Kidney (tissue), 14 donors: Measurements from ENCODE around the gene FAM98C. TPM values are rescaled to one million over a fixed set of nuclear protein-coding genes. Genes with fewer than 3 reads are reported as not detected.

Source experiments
- DNase-seq, 5 donors: peaks; one replicate each; pipeline ENCODE4 v3.0.0-alpha.2; 2013 to 2020
- FAIRE-seq: peaks from 2 replicates; lab custom pipeline; 2012; peaks lifted over from hg19 to GRCh38; lab: Jason Lieb, UNC
- H3K27ac ChIP-seq, 2 donors: one replicate each; pipeline ENCODE4 v1.7.0; 2013; ENCODE audit warnings: low read depth in 2 of 2, low read length in 2 of 2, inconsistent platforms in 1 of 2
- H3K27me3 ChIP-seq: one replicate; pipeline ENCODE4 v1.7.1; 2013; ENCODE audit warnings: low read length, inconsistent platforms; ENCODE audit not compliant: control insufficient read depth, insufficient read depth
- H3K36me3 ChIP-seq, 3 donors: one replicate each; pipeline versions ENCODE4 v1.7.0 to v1.7.1; 2013; ENCODE audit warnings: low read length in 3 of 3, control low read depth in 1 of 3, inconsistent platforms in 1 of 3; ENCODE audit not compliant: insufficient read depth in 3 of 3, control insufficient read depth in 2 of 3
- H3K4me1 ChIP-seq, 3 donors: one replicate each; pipeline versions ENCODE4 v1.7.0 to v1.7.1; 2013; ENCODE audit warnings: low read length in 3 of 3, inconsistent platforms in 1 of 3, low read depth in 1 of 3; ENCODE audit not compliant: control insufficient read depth in 2 of 3, insufficient read depth in 2 of 3
- H3K4me3 ChIP-seq, 3 donors: one replicate each; pipeline versions ENCODE4 v1.7.0 to v1.8.1; 2013; ENCODE audit warnings: low read length in 3 of 3, control low read depth in 1 of 3, inconsistent platforms in 1 of 3
- H3K9ac ChIP-seq, 3 donors: one replicate each; pipeline versions ENCODE4 v1.7.0 to v1.7.1; 2013; ENCODE audit warnings: low read length in 3 of 3, control low read depth in 1 of 3, inconsistent platforms in 1 of 3
- H3K9me3 ChIP-seq, 3 donors: one replicate each; pipeline versions ENCODE4 v1.7.0 to v1.7.1; 2013; ENCODE audit warnings: low read length in 3 of 3, control low read depth in 1 of 3, inconsistent platforms in 1 of 3; ENCODE audit not compliant: control insufficient read depth in 2 of 3, insufficient read depth in 1 of 3
- CTCF ChIP-seq: IDR thresholded peaks from 3 replicates; pipeline ENCODE4 v1.5.1; 2012; ENCODE audit warnings: mild to moderate bottlenecking, moderate library complexity, borderline replicate concordance; ENCODE audit not compliant: insufficient read depth; ENCODE audit errors: extremely low read depth
- intact Hi-C: fragments of 100-400 bp; cut with DNase I; formaldehyde crosslinking; loops from one replicate; pipeline ENCODE4 v1.11.1; 2022
- polyA plus RNA-seq: library from polyadenylated mRNA; stranded (reverse); fragments of 350-450 nt; fragmentation: Illumina TruSeq; extraction: RNeasy Lipid Tissue Mini Kit (QIAGEN cat#74804); gene quantifications from one replicate; pipeline ENCODE4 v1.2.3, GENCODE V29; 2014; ENCODE audit warnings: low read depth, low replicate concordance; ENCODE audit not compliant: insufficient read depth
- total RNA-seq: library from RNA; stranded (reverse); fragmentation: NEBNext Ultra II Directional; extraction: Animal tissue kit (Norgen Biotek cat#: 25700); gene quantifications from one replicate; pipeline ENCODE4 v1.2.1, GENCODE V29; 2021
- donor health status: control.
- donor health status: control.
- donor health status: control.
- donor health status: control.
- donor health status: control.
- donor health status: DM: yes; HTN: yes; CAD: no.
- donor health status: Normal renal cell carcinoma (clear cell type).

Gene FAM98C
- total and polyA plus RNA-seq, 2 donors from 2014 or later = 22.3 to 25.2 TPM

GRCh38 chr19:38367041-38367440 lies 35.9 kb upstream of the FAM98C start:
- no peak for FAIRE-seq
- no peak overlapping the region for H3K9ac ChIP-seq
- no peak for TF ChIP-seq CTCF
- no peaks in the 10 kb centered on the region for H3K4me1 ChIP-seq
- H3K9me3 ChIP-seq = no peaks in the 10 kb centered on the region
- H3K27ac ChIP-seq = no peak overlapping the region
- intact Hi-C loops = no loop called here
- H3K4me3 ChIP-seq = no peak overlapping the region
- no peaks in the 10 kb centered on the region for H3K27me3 ChIP-seq
- H3K36me3 ChIP-seq = no peaks in the 10 kb centered on the region
- peak in 1 of 5 donors; percentile 53 for DNase-seq

- Histone ChIP-seq H3K27ac (no peak overlapping the region), H3K4me1 (no peaks in the 10 kb centered on the region), H3K9me3 (no peaks in the 10 kb centered on the region), H3K9ac (no peak overlapping the region), H3K4me3 (no peak overlapping the region), H3K27me3 (no peaks in the 10 kb centered on the region), H3K36me3 (no peaks in the 10 kb centered on the region)
- TF ChIP-seq CTCF = no peak
- FAIRE-seq (no peak), DNase-seq (no peak)
- intact Hi-C loops = no loop called here
Observed at GRCh38 chr19:38369584-38369983, 33.3 kb upstream of the FAM98C start.

- TF ChIP-seq CTCF = no peak
- Histone ChIP-seq H3K4me3 (no peak overlapping the region), H3K9me3 (no peaks in the 10 kb centered on the region), H3K4me1 (peaks cover 0 to 2% (median under 1%) of the 10 kb centered on the region in 3 donors), H3K9ac (no peak overlapping the region), H3K27ac (no peak overlapping the region), H3K27me3 (no peaks in the 10 kb centered on the region), H3K36me3 (no peaks in the 10 kb centered on the region)
- intact Hi-C loops = no loop called here
- DNase-seq = no peak
- FAIRE-seq = no peak
Observed at GRCh38 chr19:38370299-38370698, 32.6 kb upstream of the FAM98C start.

- DNase-seq (no peak), FAIRE-seq (no peak)
- no peak for TF ChIP-seq CTCF
- Histone ChIP-seq H3K27ac (no peak overlapping the region), H3K36me3 (no peaks in the 10 kb centered on the region), H3K4me1 (peaks cover 0 to 9% (median 8%) of the 10 kb centered on the region in 3 donors), H3K27me3 (no peaks in the 10 kb centered on the region), H3K9ac (no peak overlapping the region), H3K4me3 (no peak overlapping the region), H3K9me3 (no peaks in the 10 kb centered on the region)
- intact Hi-C loops = no loop called here
Observed at GRCh38 chr19:38371081-38371480, 31.8 kb upstream of the FAM98C start.
